ENCODE data around the gene HAUS3. TPM values are rescaled to one million over a fixed set of nuclear protein-coding genes. Genes with fewer than 3 reads are reported as not detected.

The HAUS3 gene
- total and polyA plus RNA-seq, 10 of the 15 experiments (the other 5 are each of a cell fraction or from before 2014, with no cell fraction given) = 4.2 to 23.9 (median 12.3) TPM

DNA sequence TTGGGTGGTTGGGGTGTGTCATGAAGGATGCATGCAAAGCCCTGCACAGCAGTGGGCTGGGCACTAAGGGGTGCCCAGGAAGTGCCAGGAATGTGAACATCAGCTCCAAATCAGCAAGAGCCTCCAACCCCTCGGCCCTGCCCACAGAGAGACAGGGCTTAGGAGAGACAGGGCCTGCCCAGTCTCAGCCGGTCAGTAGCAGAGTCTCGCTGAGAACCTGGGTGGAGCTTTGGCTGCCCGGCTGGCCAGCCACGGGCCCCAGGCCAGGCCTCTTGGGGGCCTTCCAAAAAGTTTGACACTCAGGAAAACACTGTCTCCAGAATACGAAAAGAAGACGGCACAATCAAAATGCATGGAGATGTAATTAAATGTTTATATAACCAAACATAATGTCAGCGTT, 24.3 kb upstream of the HAUS3 start (continued):
- no peak for TF ChIP-seq CREB1 (IDR thresholded peaks at IDR 0.05; ENCODE audit: low read depth)
- no peak for TF ChIP-seq YBX1 (IDR thresholded peaks at IDR 0.05)
- no peak for TF ChIP-seq SMAD1 (IDR thresholded peaks at IDR 0.05; ENCODE audit: low read depth, partially characterized antibody)

- no peaks in the 10 kb centered on the region for H3K9me3 ChIP-seq (replicated peaks; ENCODE audit: control insufficient read depth, insufficient read depth, low read length)
- no peak for FAIRE-seq
- TF ChIP-seq RBBP5 (conservative IDR thresholded peaks at IDR 0.05) (no peak), RELA (IDR thresholded peaks at IDR 0.05; ENCODE audit: borderline replicate concordance, partially characterized antibody) (no peak), EP300 (IDR thresholded peaks at IDR 0.05; ENCODE audit: borderline replicate concordance in 1 of 2, control insufficient read depth in 1 of 2, low read depth in 2 of 2, low read length in 2 of 2) (no peak), CBX3 (IDR thresholded peaks at IDR 0.05; ENCODE audit: borderline replicate concordance, low read depth) (no peak), RAD21 (IDR thresholded peaks at IDR 0.05; ENCODE audit: insufficient read depth, low read depth, low read length) (no peak), ZZZ3 (IDR thresholded peaks at IDR 0.05; ENCODE audit: control insufficient read depth, insufficient read length, low read depth) (no peak), NR2F1 (conservative IDR thresholded peaks at IDR 0.05) (no peak), MEF2B (IDR thresholded peaks at IDR 0.05; ENCODE audit: partially characterized antibody, poor library complexity, severe bottlenecking) (no peak), ZBTB4 (CRISPR knock-in tag; IDR thresholded peaks at IDR 0.05) (no peak)
- TF ChIP-seq, protein P1, sequence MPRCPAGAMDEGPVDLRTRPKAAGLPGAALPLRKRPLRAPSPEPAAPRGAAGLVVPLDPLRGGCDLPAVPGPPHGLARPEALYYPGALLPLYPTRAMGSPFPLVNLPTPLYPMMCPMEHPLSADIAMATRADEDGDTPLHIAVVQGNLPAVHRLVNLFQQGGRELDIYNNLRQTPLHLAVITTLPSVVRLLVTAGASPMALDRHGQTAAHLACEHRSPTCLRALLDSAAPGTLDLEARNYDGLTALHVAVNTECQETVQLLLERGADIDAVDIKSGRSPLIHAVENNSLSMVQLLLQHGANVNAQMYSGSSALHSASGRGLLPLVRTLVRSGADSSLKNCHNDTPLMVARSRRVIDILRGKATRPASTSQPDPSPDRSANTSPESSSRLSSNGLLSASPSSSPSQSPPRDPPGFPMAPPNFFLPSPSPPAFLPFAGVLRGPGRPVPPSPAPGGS (IDR thresholded peaks at IDR 0.05; ENCODE audit: borderline replicate concordance, insufficient read depth, low read depth, low read length, poor library complexity, severe bottlenecking) = no peak
- TF ChIP-seq, protein P2, sequence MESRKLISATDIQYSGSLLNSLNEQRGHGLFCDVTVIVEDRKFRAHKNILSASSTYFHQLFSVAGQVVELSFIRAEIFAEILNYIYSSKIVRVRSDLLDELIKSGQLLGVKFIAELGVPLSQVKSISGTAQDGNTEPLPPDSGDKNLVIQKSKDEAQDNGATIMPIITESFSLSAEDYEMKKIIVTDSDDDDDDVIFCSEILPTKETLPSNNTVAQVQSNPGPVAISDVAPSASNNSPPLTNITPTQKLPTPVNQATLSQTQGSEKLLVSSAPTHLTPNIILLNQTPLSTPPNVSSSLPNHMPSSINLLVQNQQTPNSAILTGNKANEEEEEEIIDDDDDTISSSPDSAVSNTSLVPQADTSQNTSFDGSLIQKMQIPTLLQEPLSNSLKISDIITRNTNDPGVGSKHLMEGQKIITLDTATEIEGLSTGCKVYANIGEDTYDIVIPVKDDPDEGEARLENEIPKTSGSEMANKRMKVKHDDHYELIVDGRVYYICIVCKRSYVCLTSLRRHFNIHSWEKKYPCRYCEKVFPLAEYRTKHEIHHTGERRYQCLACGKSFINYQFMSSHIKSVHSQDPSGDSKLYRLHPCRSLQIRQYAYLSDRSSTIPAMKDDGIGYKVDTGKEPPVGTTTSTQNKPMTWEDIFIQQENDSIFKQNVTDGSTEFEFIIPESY (IDR thresholded peaks at IDR 0.05) = no peak
These were observed 23.5 kb upstream of the HAUS3 start for GRCh38 chr4:2265113-2266110.

More at GRCh38 chr4:2265113-2266110, 23.5 kb upstream of the HAUS3 start:
- no peak overlapping the region for H3K27ac ChIP-seq (ENCODE audit: control insufficient read depth, insufficient read depth)
- no peaks in the 10 kb centered on the region; the same call in 1 of the 2 replicates for H3K4me1 ChIP-seq (ENCODE audit: control insufficient read depth, insufficient read depth, low read length)
- POLR2A ChIA-PET = no interaction called here
- 40% methylated on average over 16 of the region's 19 CpGs for WGBS (ENCODE audit: insufficient coverage, insufficient replicate concordance, low lambda C conversion rate, missing lambda C conversion rate)
- H3K9ac ChIP-seq (ENCODE audit: control insufficient read depth, insufficient read depth, low read length) = no peak overlapping the region
- no peak overlapping the region for H3K4me3 ChIP-seq
- H3K36me3 ChIP-seq (ENCODE audit: control insufficient read depth in 2 of 2, insufficient read depth in 2 of 2, low read length in 1 of 2) = no peaks in the 10 kb centered on the region
- in situ Hi-C loops (cut with MboI) (no loop called here), intact Hi-C loops (cut with micrococcal nuclease; ENCODE audit: unreplicated experiment) (loop anchor here (10.0 kb wide), 1 partner anchor 809 kb away; the partner anchor contains the start of genes HTT and HTT-AS)
- CTCF ChIA-PET = interaction anchor here (0.7 kb wide), 1 partner anchor 366 kb away, joined by 3 read pairs; no protein-coding TSS in a partner anchor
- SMC1A ChIA-PET (ENCODE audit: uncharacterized antibody, unreplicated experiment) = no interaction called here
- RAD21 ChIA-PET (ENCODE audit: unreplicated experiment) = no interaction called here
- no peak overlapping the region for H2AFZ ChIP-seq (ENCODE audit: control insufficient read depth, low read depth, low read length)
- H3K27me3 ChIP-seq (replicated peaks in 1 of 2; ENCODE audit: control insufficient read depth in 2 of 2, insufficient read depth in 2 of 2, low read length in 1 of 2) = no peaks in the 10 kb centered on the region
- no peaks in the 10 kb centered on the region for H4K20me1 ChIP-seq (ENCODE audit: control insufficient read depth, insufficient read depth)
- peaks cover 7% of the 10 kb centered on the region for H3K79me2 ChIP-seq (ENCODE audit: control insufficient read depth, insufficient read depth, low read length)
- no peak for ATAC-seq
- no peak for DNase-seq (ENCODE audit: low read depth, low spot score)
- H3K4me2 ChIP-seq (ENCODE audit: control insufficient read depth, insufficient read depth) = no peak overlapping the region
- BruUV-seq (replicated peaks) = no TSS peak

Measured in GM12878 (cell line).